Activated CD4-positive, alpha-beta T cell treated with anti-CD3 and anti-CD28 coated beads for 36 hours (primary cell): Measurements from ENCODE around the gene KBTBD12. TPM values are rescaled to one million over a fixed set of nuclear protein-coding genes. Genes with fewer than 3 reads are reported as not detected.
"Not testable (repeated sequence)": the region's sequence is repeated elsewhere in the genome, so short reads cannot be mapped to it uniquely, and the experiment has no call there.

Experiments
- ATAC-seq: fragments of 200-7000 bp; cut with Tn5 transposase; one replicate; pipeline ENCODE4 v1.10.0; 2021; ENCODE audit warnings: mild to moderate bottlenecking, moderate library complexity
- CTCF ChIA-PET: fragments of 350-600 bp; sonication (Branson Sonifier 250); formaldehyde crosslinking; loops from one replicate; lab custom pipeline; 2021; ENCODE audit warnings: antibody characterized with exemption; lab: Charles Lee
- POLR2A ChIA-PET: fragments of 350-600 bp; sonication (Branson Sonifier 250); formaldehyde crosslinking; loops from one replicate; lab custom pipeline; 2021; ENCODE audit warnings: antibody characterized with exemption, inconsistent platforms; lab: Charles Lee
- DNase-seq: peaks from one replicate; pipeline ENCODE4 v3.0.0-alpha.2; 2020
- H3K27ac Mint-ChIP-seq: one replicate; pipeline ENCODE4 v1.8.0; 2021; ENCODE audit warnings: mixed read lengths
- H3K27me3 Mint-ChIP-seq: one replicate; pipeline ENCODE4 v1.8.0; 2021; ENCODE audit warnings: mixed read lengths
- H3K36me3 Mint-ChIP-seq: one replicate; pipeline ENCODE4 v1.8.0; 2021; ENCODE audit warnings: low read depth, mixed read lengths
- H3K4me1 Mint-ChIP-seq: one replicate; pipeline ENCODE4 v1.8.0; 2021; ENCODE audit warnings: mixed read lengths
- H3K4me3 Mint-ChIP-seq: one replicate; pipeline ENCODE4 v1.8.0; 2021; ENCODE audit warnings: mild to moderate bottlenecking, moderate library complexity, mixed read lengths
- H3K9me3 Mint-ChIP-seq: one replicate; pipeline ENCODE4 v1.8.0; 2021; ENCODE audit warnings: low read depth, mixed read lengths
- intact Hi-C, 2 experiments: fragments of 100-400 bp; cut with DNase I in 1 of 2; cut with micrococcal nuclease in 1 of 2; formaldehyde crosslinking; loops; one replicate each; pipeline versions ENCODE4 v1.14.2 to v1.15.1; 2022 to 2024; cut with DNase I, micrococcal nuclease
- total RNA-seq, 2 experiments: library from RNA; stranded (reverse); gene quantifications; one replicate each; pipeline ENCODE4 v1.2.3, GENCODE V29; 2021

Gene KBTBD12
- total RNA-seq, 2 experiments from 2014 or later: not detected

DNA sequence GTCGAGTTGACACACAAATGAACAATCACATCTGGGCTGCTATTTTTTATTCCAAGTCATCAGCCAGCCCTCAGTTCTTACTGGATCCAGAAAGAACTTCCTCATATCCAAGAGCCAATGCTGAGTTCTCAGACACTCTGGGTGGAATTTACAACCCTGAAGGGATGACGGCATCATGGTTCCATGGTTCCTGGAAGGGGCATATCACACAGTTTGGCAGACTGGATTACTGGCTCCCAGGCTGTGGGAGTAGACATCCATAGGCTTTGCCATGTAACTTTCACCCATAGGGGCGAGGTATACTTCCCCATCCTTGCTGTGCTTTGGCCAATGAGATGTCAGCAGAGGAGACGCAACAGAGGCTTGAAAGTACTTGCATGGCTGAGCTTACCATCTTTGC, 26.9 kb upstream of the KBTBD12 start:
- ATAC-seq (no peak), DNase-seq (no peak)
- POLR2A ChIA-PET: no interaction called here
- no peak overlapping the region for H3K27ac Mint-ChIP-seq
- intact Hi-C loops: no loop called here
- peaks cover 7% of the 10 kb centered on the region for H3K27me3 Mint-ChIP-seq
- CTCF ChIA-PET: no interaction called here
- peaks cover 8% of the 10 kb centered on the region for H3K4me1 Mint-ChIP-seq
- peaks cover 6% of the 10 kb centered on the region for H3K36me3 Mint-ChIP-seq
- H3K4me3 Mint-ChIP-seq: no peak overlapping the region
- peaks cover 18% of the 10 kb centered on the region for H3K9me3 Mint-ChIP-seq

GRCh38 chr3:127888564-127889107, 26.4 kb upstream of the KBTBD12 start:
- Mint-ChIP-seq H3K9me3 (peaks cover 18% of the 10 kb centered on the region), H3K27me3 (peaks cover 7% of the 10 kb centered on the region), H3K4me3 (no peak overlapping the region), H3K36me3 (peaks cover 6% of the 10 kb centered on the region), H3K4me1 (peaks cover 8% of the 10 kb centered on the region), H3K27ac (no peak overlapping the region)
- intact Hi-C loops: no loop called here
- ChIA-PET CTCF (no interaction called here), POLR2A (no interaction called here)
- no peak for ATAC-seq
- no peak for DNase-seq

GRCh38 chr3:127889461-127889863, 25.6 kb upstream of the KBTBD12 start:
- Mint-ChIP-seq H3K27me3 (peaks cover 7% of the 10 kb centered on the region), H3K27ac (no peak overlapping the region), H3K4me1 (peaks cover 8% of the 10 kb centered on the region), H3K9me3 (peaks cover 18% of the 10 kb centered on the region), H3K36me3 (peaks cover 6% of the 10 kb centered on the region), H3K4me3 (no peak overlapping the region)
- ATAC-seq: no peak
- CTCF ChIA-PET: no interaction called here
- POLR2A ChIA-PET: no interaction called here
- no peak for DNase-seq
- intact Hi-C loops: no loop called here

DNA sequence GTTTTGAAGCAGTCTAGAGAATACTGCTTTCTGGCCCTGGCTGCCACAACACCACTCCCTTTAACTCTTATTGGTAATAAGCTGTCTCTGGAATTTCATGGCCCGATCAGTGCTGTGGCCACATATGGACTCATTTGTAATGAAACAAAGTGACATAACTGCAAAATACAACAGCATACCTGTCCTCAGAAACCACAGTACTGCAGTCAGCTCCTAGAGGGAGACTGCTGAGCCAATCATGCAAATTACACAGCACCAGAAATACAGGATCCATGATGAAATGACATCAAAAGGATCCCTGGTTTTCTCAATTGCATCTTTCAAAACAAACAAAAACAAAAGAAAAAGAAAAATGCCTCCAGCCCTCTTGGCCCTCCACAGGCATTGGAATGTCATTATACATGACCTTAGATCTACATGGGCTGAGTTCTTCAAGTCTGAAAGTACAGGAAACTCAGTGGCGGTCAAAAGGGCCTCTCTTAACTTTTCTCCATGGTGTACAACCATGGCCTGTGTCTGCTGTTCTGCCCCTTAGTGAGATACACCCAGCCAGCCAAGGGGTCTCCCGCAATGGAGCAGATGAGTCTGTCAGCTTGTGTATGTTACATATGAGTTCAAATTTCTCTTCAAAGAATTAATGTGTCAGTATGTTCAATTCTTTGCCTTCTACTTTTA, 24.9 kb upstream of the KBTBD12 start:
- POLR2A ChIA-PET: no interaction called here
- CTCF ChIA-PET: no interaction called here
- no peak for DNase-seq
- intact Hi-C loops: loop anchor here in 1 of 2 experiments (1.0 kb wide), 1 partner anchor 162 kb away; the partner anchor contains the start of gene SEC61A1
- ATAC-seq: peak; percentile 53
- Mint-ChIP-seq H3K36me3 (peaks cover 6% of the 10 kb centered on the region), H3K4me1 (peaks cover 8% of the 10 kb centered on the region), H3K9me3 (peaks cover 18% of the 10 kb centered on the region), H3K27me3 (peaks cover 7% of the 10 kb centered on the region), H3K4me3 (no peak overlapping the region), H3K27ac (peak overlapping the region; percentile 73)

DNA sequence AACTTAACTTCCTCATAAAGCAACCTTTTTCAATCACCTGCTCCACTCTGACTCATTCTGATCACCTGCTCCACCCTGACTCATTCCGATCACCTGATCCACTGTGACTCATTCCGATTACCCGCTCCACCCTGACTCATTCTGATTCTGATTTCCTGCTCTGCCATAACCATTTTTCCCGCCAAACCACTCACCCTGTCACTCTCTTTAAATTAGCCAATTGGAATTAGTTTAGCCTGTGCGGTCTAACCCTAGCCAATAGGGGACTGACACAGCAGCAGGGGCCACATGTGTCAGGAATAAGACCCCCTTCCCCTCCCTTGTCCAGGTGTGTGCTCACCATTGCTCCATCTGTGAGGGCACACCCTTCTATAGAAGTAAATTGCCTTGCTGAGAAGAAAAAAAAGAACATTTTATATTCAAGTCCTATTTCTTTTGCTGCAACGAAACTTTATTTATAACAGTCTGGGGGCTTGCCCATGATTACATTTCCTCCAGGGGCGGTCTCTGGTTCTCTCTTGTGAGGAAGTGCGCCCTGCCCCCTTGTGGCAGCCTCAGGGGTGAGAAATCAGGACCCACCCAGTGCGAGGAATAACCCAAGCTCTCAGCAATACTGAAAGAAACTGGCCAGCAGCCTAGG, 24.3 kb upstream of the KBTBD12 start:
- CTCF ChIA-PET, H3K27me3 Mint-ChIP-seq, H3K36me3 Mint-ChIP-seq, POLR2A ChIA-PET, H3K4me3 Mint-ChIP-seq, H3K4me1 Mint-ChIP-seq: not testable (repeated sequence)
- DNase-seq: peak; percentile 71
- H3K27ac Mint-ChIP-seq: peak overlapping the region; percentile 73
- intact Hi-C loops: loop anchor here in 1 of 2 experiments (1.0 kb wide), 1 partner anchor 162 kb away; the partner anchor contains the start of gene SEC61A1
- ATAC-seq: peak; percentile 79
- H3K9me3 Mint-ChIP-seq: peaks cover 18% of the 10 kb centered on the region

DNA sequence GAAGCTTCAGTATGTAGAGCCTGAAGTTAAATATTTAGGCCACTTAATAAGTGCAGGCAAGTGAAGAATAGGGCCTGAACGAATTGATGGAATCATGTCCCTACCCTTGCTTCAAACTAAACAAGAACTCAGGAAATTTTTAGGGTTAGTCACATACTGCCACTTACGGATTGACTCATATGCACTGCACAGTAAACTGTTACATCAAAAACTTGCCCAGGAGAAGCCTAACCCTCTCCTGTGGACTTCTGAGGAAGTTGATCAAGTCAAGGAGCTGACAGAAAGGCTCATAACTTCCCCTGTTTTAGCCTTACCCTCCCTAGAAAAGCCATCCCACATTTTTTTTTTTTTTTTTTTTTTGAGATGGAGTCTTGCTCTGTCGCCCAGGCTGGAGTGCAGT, 20.6 kb upstream of the KBTBD12 start:
- Mint-ChIP-seq H3K27me3 (peaks cover 2% of the 10 kb centered on the region), H3K9me3 (peaks cover 18% of the 10 kb centered on the region), H3K36me3 (peaks cover 6% of the 10 kb centered on the region), H3K4me1 (peaks cover 8% of the 10 kb centered on the region), H3K4me3 (no peak overlapping the region), H3K27ac (no peak overlapping the region)
- DNase-seq (no peak), ATAC-seq (no peak)
- CTCF ChIA-PET: no interaction called here
- POLR2A ChIA-PET: no interaction called here
- intact Hi-C loops: no loop called here

GRCh38 chr3:127899200-127899599, 15.8 kb upstream of the KBTBD12 start:
- no peaks in the 10 kb centered on the region for H3K36me3 Mint-ChIP-seq
- CTCF ChIA-PET: no interaction called here
- H3K4me3 Mint-ChIP-seq: no peak overlapping the region
- intact Hi-C loops: no loop called here
- H3K4me1 Mint-ChIP-seq: no peaks in the 10 kb centered on the region
- DNase-seq: no peak
- ATAC-seq: no peak
- peaks cover 4% of the 10 kb centered on the region for H3K9me3 Mint-ChIP-seq
- H3K27ac Mint-ChIP-seq: no peak overlapping the region
- POLR2A ChIA-PET: interaction anchor here (0.7 kb wide), 1 partner anchor 304 kb away, joined by 3 read pairs; no protein-coding TSS in a partner anchor
- H3K27me3 Mint-ChIP-seq: peaks cover 8% of the 10 kb centered on the region

DNA sequence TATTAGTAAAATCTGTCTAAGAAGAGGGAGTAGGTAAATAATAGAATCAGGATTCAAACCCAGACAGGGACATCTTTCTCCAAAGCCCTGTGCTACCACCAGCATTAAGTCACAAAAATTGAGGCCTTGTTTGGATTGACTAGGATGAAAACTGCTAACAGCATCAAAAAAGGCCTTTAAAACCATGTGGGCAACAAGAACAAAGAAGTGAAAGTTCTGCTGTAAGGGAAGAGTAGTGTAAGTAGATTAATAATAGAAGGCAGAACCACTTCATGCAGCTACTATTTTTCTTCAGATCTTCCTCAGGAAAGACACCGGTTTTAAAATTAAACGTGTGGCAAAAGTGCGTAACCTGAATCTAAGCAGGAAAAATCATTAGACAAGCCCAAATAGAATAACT, 15.3 kb upstream of the KBTBD12 start:
- H3K27me3 Mint-ChIP-seq: peaks cover 10% of the 10 kb centered on the region
- POLR2A ChIA-PET: interaction anchor here (0.7 kb wide), 1 partner anchor 305 kb away, joined by 3 read pairs; no protein-coding TSS in a partner anchor
- intact Hi-C loops: no loop called here

GRCh38 chr3:127900536-127900935, 14.5 kb upstream of the KBTBD12 start:
- CTCF ChIA-PET: interaction anchor here (1.2 kb wide), 1 partner anchor 153 kb away, joined by 3 read pairs; no protein-coding TSS in a partner anchor
- H3K27me3 Mint-ChIP-seq: peaks cover 13% of the 10 kb centered on the region
- no peak overlapping the region for H3K4me3 Mint-ChIP-seq
- ATAC-seq (no peak), DNase-seq (no peak)
- POLR2A ChIA-PET: no interaction called here
- H3K36me3 Mint-ChIP-seq: no peaks in the 10 kb centered on the region
- no peaks in the 10 kb centered on the region for H3K4me1 Mint-ChIP-seq
- intact Hi-C loops: no loop called here
- peaks cover 7% of the 10 kb centered on the region for H3K9me3 Mint-ChIP-seq
- H3K27ac Mint-ChIP-seq: no peak overlapping the region

More for the DNA sequence above, 15.3 kb upstream of the KBTBD12 start:
- peaks cover 5% of the 10 kb centered on the region for H3K9me3 Mint-ChIP-seq
- DNase-seq (no peak), ATAC-seq (no peak)
- no peak overlapping the region for H3K27ac Mint-ChIP-seq
- H3K4me1 Mint-ChIP-seq: no peaks in the 10 kb centered on the region
- CTCF ChIA-PET: no interaction called here
- H3K36me3 Mint-ChIP-seq: no peaks in the 10 kb centered on the region
- H3K4me3 Mint-ChIP-seq: no peak overlapping the region

DNA sequence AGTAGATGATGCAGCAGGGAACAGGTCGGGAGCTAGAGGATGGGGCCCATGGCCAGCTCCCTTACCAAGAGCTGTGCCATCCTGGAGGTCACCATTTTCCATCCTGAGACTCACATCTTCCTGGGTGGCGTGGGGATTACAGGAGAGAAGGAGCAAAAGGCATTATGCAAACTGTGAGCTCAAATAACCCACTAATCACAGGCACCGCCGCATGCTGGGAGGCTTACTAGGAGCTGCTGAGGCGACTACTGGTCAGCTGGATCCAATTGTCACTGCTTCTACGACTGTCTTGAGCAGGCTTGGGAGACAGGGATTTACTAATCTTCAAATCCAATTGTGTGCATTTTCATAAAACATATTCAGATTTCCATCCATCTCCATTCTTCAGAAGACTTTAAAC, 12.5 kb upstream of the KBTBD12 start:
- POLR2A ChIA-PET: no interaction called here
- Mint-ChIP-seq H3K9me3 (peaks cover 7% of the 10 kb centered on the region), H3K36me3 (no peaks in the 10 kb centered on the region), H3K27me3 (peaks cover 17% of the 10 kb centered on the region), H3K27ac (no peak overlapping the region), H3K4me3 (no peak overlapping the region), H3K4me1 (no peaks in the 10 kb centered on the region)
- CTCF ChIA-PET: no interaction called here
- DNase-seq: no peak
- ATAC-seq: no peak
- intact Hi-C loops: no loop called here

GRCh38 chr3:127903611-127904375, 11.2 kb upstream of the KBTBD12 start:
- H3K27me3 Mint-ChIP-seq: peaks cover 17% of the 10 kb centered on the region
- DNase-seq (no peak), ATAC-seq (no peak)
- no peaks in the 10 kb centered on the region for H3K4me1 Mint-ChIP-seq
- no peaks in the 10 kb centered on the region for H3K36me3 Mint-ChIP-seq
- H3K4me3 Mint-ChIP-seq: no peak overlapping the region
- intact Hi-C loops: no loop called here
- H3K9me3 Mint-ChIP-seq: peaks cover 7% of the 10 kb centered on the region
- POLR2A ChIA-PET: no interaction called here
- H3K27ac Mint-ChIP-seq: no peak overlapping the region
- CTCF ChIA-PET: no interaction called here
